Endometrial microvascular endothelial cells (primary cell): ENCODE results near the gene CAMK2A. TPM values are rescaled to one million over a fixed set of nuclear protein-coding genes. Genes with fewer than 3 reads are reported as not detected.

Experiments
- in situ Hi-C: cut with HindIII; loops from 2 replicates; pipeline ENCODE4 v1.10.0; 2017; ENCODE audit warnings: low sequenced_read_pairs, low pct_unique_long_range_greater_than_20kb; ENCODE audit errors: inconsistent ontology term
- total RNA-seq: library from RNA; depleted of rRNA; stranded (reverse); fragments of >200 nt; gene quantifications from one replicate; pipeline ENCODE4 v1.2.3, GENCODE V29; 2015; ENCODE audit errors: inconsistent ontology term

CAMK2A gene
- total RNA-seq, 1 donor from 2014 or later = not detected

- in situ Hi-C loops = no loop called here
Observed at GRCh38 chr5:150266871-150267291, 22.7 kb downstream of the CAMK2A start.

- in situ Hi-C loops = no loop called here
Observed at GRCh38 chr5:150265870-150266383, 23.6 kb downstream of the CAMK2A start.

DNA sequence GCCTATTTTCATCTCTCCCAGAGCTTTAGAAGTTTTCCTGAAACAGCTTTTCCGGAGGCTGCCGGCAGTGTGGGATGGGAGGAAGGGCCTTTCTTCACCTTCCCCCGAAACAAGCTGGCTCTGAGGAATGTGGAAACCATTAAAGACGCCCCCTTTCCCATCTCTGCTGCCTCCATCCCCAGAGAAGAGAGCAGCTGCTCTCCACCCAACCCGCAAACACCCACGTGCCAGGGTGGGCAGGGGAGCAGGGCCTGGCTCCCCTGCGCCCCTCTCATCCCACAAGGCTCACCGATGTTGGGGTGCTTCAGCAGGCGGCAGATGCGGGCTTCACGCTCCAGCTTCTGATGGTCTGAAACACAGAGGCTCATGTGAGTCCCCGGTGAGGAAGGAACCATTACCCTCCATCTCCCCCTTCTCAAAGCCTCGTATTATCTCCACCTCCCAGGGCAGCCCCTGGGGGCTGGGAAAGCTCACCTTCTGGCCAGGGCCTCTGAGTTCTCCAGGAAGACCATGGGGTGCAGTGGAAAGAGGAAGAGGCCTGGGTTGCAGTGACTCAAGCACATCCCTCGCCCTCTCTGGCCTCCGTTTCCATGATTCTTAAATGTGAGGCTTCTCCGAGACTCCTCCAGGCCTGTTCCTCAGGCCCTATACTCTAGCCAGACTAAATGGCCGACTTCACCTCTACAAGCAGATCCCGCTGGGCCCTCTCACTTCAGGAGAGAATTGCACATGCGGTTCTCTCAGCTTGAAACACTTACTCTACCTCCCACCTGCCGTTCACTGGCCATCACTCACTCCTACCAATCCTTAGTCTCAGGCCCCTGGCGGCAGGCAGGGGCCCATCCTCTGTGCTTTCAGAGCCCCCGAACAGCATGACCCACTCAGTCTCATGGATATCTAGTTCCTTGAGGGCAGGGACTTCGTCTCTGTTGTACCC lies 24.6 kb downstream of the CAMK2A start:
- in situ Hi-C loops = no loop called here

DNA sequence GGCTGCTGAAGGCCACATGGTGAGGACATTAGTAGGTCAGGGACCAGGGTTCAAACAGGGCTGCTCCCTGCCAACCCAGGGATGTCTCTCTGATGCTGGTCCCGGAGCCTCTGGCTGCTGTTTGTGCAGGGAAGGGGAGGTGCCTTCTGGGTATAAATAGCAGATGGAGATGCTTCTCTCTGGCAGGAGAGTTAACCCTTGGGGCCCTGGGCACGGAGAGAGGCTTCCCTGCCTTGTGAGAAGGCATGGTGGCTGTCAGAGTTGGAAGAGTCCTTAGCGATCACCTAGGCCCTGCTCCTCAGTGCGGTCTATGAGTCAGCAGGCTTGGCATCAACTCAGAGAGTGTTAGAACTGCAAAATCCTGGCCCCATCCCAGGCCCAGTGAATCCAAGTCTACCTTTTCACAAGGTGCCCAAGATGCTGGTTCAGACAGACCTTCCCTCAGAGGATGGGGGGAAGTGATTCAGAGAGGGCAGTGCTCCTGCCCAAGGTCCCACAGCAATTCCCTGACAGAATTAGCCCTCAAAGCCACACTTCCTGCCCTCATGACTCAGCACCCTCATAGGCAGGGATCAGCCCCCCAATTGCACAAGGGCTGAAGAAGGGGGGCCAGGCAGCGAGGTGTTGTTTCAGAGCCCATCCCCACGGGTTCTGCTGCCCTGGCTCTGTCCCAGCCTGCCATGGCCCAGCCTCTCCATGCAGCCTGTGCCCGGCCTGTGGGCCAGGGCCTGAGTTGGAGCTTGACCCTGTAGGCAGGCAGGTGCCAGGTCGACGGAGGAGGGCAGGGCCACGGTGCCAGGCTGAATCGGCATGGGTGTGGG lies 25.6 kb downstream of the CAMK2A start:
- in situ Hi-C loops = no loop called here

GRCh38 chr5:150263375-150263775 lies 26.2 kb downstream of the CAMK2A start:
- in situ Hi-C loops = no loop called here

DNA sequence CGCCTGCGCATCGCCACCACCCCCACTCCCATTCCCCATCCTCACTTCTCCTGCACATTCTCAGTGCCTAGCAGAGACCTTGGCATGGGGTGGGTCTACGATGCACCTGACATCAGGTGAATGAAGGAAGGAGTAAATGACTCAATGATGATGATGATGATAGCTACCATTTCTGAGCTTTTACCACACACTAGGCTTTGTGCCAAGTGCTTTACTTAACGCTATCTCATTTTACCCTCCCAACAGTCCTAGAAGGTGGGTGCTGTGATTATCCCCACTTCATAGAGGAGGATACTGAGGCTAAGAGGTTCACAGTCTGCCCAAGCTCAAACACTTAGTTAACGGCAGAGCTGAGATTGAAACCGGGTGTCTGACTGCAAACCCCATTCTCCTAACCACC lies 27.1 kb downstream of the CAMK2A start:
- in situ Hi-C loops = no loop called here

GRCh38 chr5:150261231-150261630 lies 28.3 kb downstream of the CAMK2A start:
- in situ Hi-C loops = no loop called here

GRCh38 chr5:150258130-150258529 lies 31.4 kb downstream of the CAMK2A start:
- in situ Hi-C loops = no loop called here

GRCh38 chr5:150257424-150257823 lies 32.1 kb downstream of the CAMK2A start:
- in situ Hi-C loops = no loop called here

GRCh38 chr5:150256410-150257064 lies 33.0 kb downstream of the CAMK2A start:
- in situ Hi-C loops = no loop called here

GRCh38 chr5:150255659-150256409 lies 33.7 kb downstream of the CAMK2A start:
- in situ Hi-C loops = no loop called here

GRCh38 chr5:150254774-150255173 lies 34.8 kb downstream of the CAMK2A start:
- in situ Hi-C loops = no loop called here

DNA sequence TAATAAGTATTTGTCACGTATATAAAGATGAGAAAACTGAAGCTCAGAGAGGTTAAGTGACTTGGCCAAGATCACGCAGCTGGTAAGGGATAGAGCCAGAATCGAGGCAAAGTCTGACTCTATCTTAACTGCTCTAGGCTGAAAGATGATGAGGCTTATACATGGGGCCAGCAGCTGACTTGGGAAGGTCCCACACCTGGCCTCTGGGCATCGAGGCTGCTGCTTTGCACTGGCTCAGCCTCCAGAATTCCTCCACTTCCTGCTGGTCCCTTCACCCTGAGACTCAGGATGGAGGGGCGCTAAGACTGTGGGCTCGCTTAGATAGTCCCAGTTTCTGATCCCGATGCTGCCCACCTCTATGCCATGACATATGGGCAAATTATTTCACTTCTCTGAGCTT lies 35.2 kb downstream of the CAMK2A start:
- in situ Hi-C loops = no loop called here

DNA sequence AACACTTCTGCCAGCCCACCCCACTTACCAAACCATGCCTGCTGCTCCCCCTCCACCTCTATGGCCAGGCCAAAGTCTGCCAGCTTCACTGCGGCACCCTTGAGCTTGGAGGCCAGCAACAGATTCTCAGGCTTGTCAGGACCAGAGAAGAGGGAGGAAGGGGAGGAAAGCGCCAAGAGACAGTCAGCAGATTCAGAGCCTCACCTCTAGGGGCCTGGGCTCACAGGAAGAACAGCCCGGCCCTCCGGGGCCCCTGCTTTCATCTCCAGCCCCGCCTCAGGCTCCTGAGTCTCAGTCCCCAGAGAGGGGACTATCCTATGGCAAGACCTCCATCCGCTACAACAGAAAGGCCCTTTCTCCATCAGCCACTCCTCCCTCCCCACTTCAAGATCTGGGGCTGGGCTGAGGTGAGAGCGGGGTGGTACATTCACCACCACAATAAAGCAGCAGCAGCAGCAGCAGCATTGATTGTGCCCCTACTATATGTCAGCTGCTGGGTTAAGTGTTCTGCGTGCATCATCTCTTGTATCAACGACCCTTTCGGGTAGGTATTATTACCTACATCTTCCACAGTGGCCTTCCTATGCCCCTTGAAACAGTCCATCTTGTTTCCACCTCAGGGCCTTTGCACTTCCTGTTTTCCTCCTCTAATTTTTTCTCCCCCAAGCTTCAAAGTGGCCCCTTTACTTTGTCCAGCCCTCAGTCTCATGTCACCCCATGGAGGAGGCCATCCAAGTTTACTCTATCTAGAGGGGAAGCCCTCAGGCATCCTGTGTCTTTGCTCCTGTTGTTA lies 36.0 kb downstream of the CAMK2A start:
- in situ Hi-C loops = no loop called here

DNA sequence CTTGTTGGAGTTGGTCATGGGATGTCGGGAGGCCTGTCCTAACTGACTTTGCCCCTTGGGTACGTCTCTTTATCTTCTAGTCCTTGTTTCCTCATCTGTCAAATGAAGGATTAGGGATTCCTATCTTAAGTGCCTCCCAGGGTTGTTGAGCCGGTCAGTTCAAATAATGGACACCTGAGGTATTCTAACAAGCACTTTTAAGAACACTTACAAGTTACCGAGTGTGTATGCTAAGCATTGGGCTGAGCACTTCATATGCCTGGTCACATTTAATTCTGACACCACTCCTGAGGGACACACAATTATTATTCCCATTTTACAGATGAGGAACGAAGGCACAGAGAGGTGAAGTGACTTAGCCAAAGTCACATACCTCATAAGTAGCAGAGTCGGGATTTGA lies 37.1 kb downstream of the CAMK2A start:
- in situ Hi-C loops = no loop called here

GRCh38 chr5:150251504-150251903 lies 38.1 kb downstream of the CAMK2A start:
- in situ Hi-C loops = no loop called here

GRCh38 chr5:150249744-150250143 lies 39.8 kb downstream of the CAMK2A start:
- in situ Hi-C loops = no loop called here

DNA sequence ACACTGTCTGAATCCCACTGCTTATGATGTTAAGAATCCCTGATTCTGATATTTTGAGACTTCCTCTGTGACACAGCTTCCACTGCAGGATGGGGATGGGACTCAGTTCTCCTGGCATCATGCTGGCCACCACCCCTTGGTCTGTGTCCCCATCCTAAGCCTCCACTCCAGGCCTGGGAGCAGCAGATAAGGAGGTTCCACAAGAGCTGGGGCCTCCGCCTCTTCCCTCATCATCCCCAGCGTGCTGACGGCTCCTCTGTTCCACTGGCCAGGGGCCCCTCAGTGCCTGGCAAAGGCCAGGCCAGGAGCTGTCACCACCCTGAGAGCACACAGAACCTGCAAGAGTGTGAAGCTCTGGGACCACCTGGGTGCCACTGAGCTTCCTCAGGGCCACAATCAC lies 40.6 kb downstream of the CAMK2A start:
- in situ Hi-C loops = no loop called here
